DND-41 (cell line): ENCODE measurements around the gene CYP4F22.

Experiments used
- ATAC-seq: fragments of 200-7000 bp; cut with Tn5 transposase; 3 replicates; pipeline ENCODE4 v1.9.1; 2021; ENCODE audit warnings: low read depth; ENCODE audit not compliant: insufficient read depth
- DNase-seq: peaks from one replicate; pipeline ENCODE4 v3.0.0-alpha.2; 2020
- H2AFZ ChIP-seq: 2 replicates; pipeline ENCODE4 v1.6.0; 2012; ENCODE audit warnings: low read depth, low read length
- H3K27ac ChIP-seq: 2 replicates; pipeline ENCODE4 v1.5.1; 2012; ENCODE audit warnings: low read length, inconsistent platforms
- H3K27me3 ChIP-seq: fragments of 200-600 bp; sonication (generic); 2 replicates; pipeline ENCODE4 v1.6.0; 2012; ENCODE audit warnings: low read length, mild to moderate bottlenecking, inconsistent platforms; ENCODE audit not compliant: insufficient read depth, poor library complexity
- H3K36me3 ChIP-seq: 2 replicates; pipeline ENCODE4 v1.5.1; 2012; ENCODE audit warnings: low read length, inconsistent platforms; ENCODE audit not compliant: insufficient read depth
- H3K4me1 ChIP-seq: 2 replicates; pipeline ENCODE4 v1.5.1; 2012; ENCODE audit warnings: mild to moderate bottlenecking, low read length; ENCODE audit not compliant: insufficient read depth
- H3K4me2 ChIP-seq: 2 replicates; pipeline ENCODE4 v1.6.0; 2012; ENCODE audit warnings: mild to moderate bottlenecking, moderate library complexity, low read length, inconsistent platforms; ENCODE audit not compliant: insufficient read depth
- H3K4me3 ChIP-seq, 2 experiments: fragments of 200-600 bp in 1 of 2; shearing (Covaris generic) in 1 of 2; 2 replicates each; pipeline ENCODE4 v1.5.1; 2012 to 2016; ENCODE audit warnings: inconsistent platforms in 2 of 2, low read length in 2 of 2, mild to moderate bottlenecking in 2 of 2, low read depth in 1 of 2, moderate library complexity in 1 of 2
- H3K79me2 ChIP-seq: 2 replicates; pipeline ENCODE4 v1.6.0; 2012; ENCODE audit warnings: low read length, inconsistent platforms; ENCODE audit not compliant: insufficient read depth
- H3K9ac ChIP-seq: 2 replicates; pipeline ENCODE4 v1.6.0; 2012; ENCODE audit warnings: low read depth, mild to moderate bottlenecking, inconsistent platforms, low read length, moderate library complexity
- H3K9me3 ChIP-seq: 2 replicates; pipeline ENCODE4 v1.5.1; 2012; ENCODE audit warnings: low read length, moderate library complexity, mild to moderate bottlenecking, inconsistent platforms; ENCODE audit not compliant: insufficient read depth, severe bottlenecking
- H4K20me1 ChIP-seq: 2 replicates; pipeline ENCODE4 v1.6.0; 2012; ENCODE audit warnings: low read length; ENCODE audit not compliant: insufficient read depth
- CTCF ChIP-seq: IDR thresholded peaks from 2 replicates; pipeline ENCODE4 v1.5.1; 2012; ENCODE audit warnings: borderline replicate concordance, low read length, moderate library complexity, mild to moderate bottlenecking; ENCODE audit not compliant: poor library complexity, severe bottlenecking; ENCODE audit errors: extremely low read depth
- EZH2 ChIP-seq: IDR thresholded peaks from 3 replicates; pipeline ENCODE4 v1.6.1; 2012; ENCODE audit warnings: borderline replicate concordance, low read depth, mild to moderate bottlenecking, moderate library complexity, low read length, inconsistent platforms; ENCODE audit not compliant: severe bottlenecking

CYP4F22 gene

DNA sequence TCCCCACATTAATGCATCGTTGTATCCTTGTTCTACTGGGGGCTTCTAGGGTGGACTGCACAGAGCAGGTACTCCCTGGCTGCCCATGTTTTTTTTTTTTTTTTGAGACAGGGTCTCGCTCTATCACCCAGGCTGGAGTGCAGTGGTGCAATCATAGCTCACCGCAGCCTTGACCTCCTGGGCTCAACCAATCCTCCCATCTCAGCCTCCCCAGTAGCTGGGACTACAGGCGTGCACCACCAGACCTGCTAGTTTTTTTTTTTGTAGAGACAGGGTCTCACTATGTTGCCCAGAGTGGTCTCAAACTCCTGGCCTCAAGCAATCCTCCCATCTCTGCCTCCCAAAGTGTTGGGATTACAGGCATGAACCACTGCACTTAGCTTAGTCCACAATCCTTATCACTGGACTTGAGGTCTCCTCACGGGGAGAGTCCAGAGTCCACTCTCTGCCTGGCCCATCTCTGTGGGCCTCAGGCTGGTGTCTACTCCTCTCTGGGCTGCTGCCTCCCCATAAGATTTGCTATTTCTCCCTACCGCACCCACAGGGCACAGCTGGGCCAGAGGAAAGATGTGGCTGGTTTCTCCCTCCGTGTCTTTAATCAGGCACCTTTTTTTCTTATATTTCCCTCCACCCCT, 56.3 kb downstream of the CYP4F22 start:
- Histone ChIP-seq H4K20me1 (no peaks in the 10 kb centered on the region), H3K4me3 (no peak overlapping the region), H3K27ac (no peak overlapping the region), H3K9me3 (no peaks in the 10 kb centered on the region), H3K27me3 (no peaks in the 10 kb centered on the region), H3K36me3 (no peaks in the 10 kb centered on the region), H3K79me2 (no peaks in the 10 kb centered on the region), H3K4me1 (no peaks in the 10 kb centered on the region), H3K4me2 (no peak overlapping the region), H2AFZ (no peak overlapping the region), H3K9ac (no peak overlapping the region)
- DNase-seq (no peak), ATAC-seq (no peak)
- TF ChIP-seq EZH2 (no peak), CTCF (no peak)

- H3K27me3 ChIP-seq = no peaks in the 10 kb centered on the region
- no peaks in the 10 kb centered on the region for H4K20me1 ChIP-seq
- no peaks in the 10 kb centered on the region for H3K79me2 ChIP-seq
- no peak overlapping the region for H3K27ac ChIP-seq
- DNase-seq (no peak), ATAC-seq (no peak)
- no peak overlapping the region for H3K4me3 ChIP-seq
- no peak for TF ChIP-seq EZH2
- no peak for TF ChIP-seq CTCF
- H2AFZ ChIP-seq = no peak overlapping the region
- no peak overlapping the region for H3K4me2 ChIP-seq
- no peaks in the 10 kb centered on the region for H3K9me3 ChIP-seq
- no peaks in the 10 kb centered on the region for H3K4me1 ChIP-seq
- no peaks in the 10 kb centered on the region for H3K36me3 ChIP-seq
- H3K9ac ChIP-seq = no peak overlapping the region
Measured at GRCh38 chr19:15570420-15570819, 62.1 kb downstream of the CYP4F22 start.

DNA sequence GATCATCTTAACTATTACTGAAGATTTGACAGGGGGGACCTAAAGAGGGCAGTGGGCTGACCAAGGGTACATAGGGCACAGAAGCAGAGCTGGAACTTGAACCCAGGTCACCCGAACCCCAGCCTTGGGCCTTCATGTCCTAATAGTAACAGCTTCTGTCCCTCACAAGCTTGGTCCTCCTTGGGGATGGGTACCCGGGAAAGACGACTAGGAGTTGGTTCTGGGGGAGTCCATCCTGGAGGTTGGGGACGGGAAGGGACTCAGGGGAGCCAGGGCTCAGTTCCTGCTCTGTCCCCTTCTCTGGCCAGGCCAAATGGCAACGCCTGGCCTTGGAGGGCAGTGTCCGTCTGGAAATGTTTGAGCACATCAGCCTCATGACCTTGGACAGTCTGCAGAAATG, 67.1 kb downstream of the CYP4F22 start:
- no peaks in the 10 kb centered on the region for H3K79me2 ChIP-seq
- H3K4me2 ChIP-seq = no peak overlapping the region
- H3K36me3 ChIP-seq = no peaks in the 10 kb centered on the region
- TF ChIP-seq CTCF (no peak), EZH2 (no peak)
- DNase-seq (no peak), ATAC-seq (no peak)
- H3K27ac ChIP-seq = no peak overlapping the region
- H3K9ac ChIP-seq = no peak overlapping the region
- no peaks in the 10 kb centered on the region for H4K20me1 ChIP-seq
- no peaks in the 10 kb centered on the region for H3K4me1 ChIP-seq
- no peaks in the 10 kb centered on the region for H3K27me3 ChIP-seq
- H3K4me3 ChIP-seq = no peak overlapping the region
- H3K9me3 ChIP-seq = no peaks in the 10 kb centered on the region
- no peak overlapping the region for H2AFZ ChIP-seq
